A673 (cell line): ENCODE measurements around the gene SERGEF.

ENCODE experiments used
- CTCF ChIP-seq: fragments of 300-800, 200-600 bp; sonication (generic); conservative IDR thresholded peaks from 2 replicates; pipeline ENCODE4 v1.5.1; 2017; ENCODE audit warnings: low read depth, mild to moderate bottlenecking, antibody characterized with exemption, low read length, moderate library complexity, mixed read lengths
- EZH2 ChIP-seq: fragments of 200-600 bp; sonication (generic); IDR thresholded peaks from 2 replicates; pipeline ENCODE4 v1.6.1; 2017; ENCODE audit warnings: borderline replicate concordance, low read depth, mild to moderate bottlenecking, mixed read lengths, antibody characterized with exemption, low read length; ENCODE audit not compliant: poor library complexity, severe bottlenecking

- TF ChIP-seq CTCF (no peak), EZH2 (no peak)
These were observed 248.2 kb downstream of the SERGEF start for GRCh38 chr11:17764446-17765218.
